ENCODE measurements around the gene EMC9.

GRCh38 chr14:24185026-24185425, 43.6 kb upstream of the EMC9 start:
- TF ChIP-seq CTCF (IDR thresholded peaks at IDR 0.05) (no peak), POLR2A (IDR thresholded peaks at IDR 0.05) (no peak)

Data from adrenal gland (tissue), 5 donors.